ENCODE measurements around the gene ATP6V0E1. TPM values are rescaled to one million over a fixed set of nuclear protein-coding genes. Genes with fewer than 3 reads are reported as not detected.
A peak's percentile ranks its signal among the peaks of the same experiment; 100 is the strongest.
"Not testable (repeated sequence)": the region's sequence is repeated elsewhere in the genome, so short reads cannot be mapped to it uniquely, and the experiment has no call there.

The ATP6V0E1 gene
- total RNA-seq, 1 experiment from 2014 or later = 216 TPM

DNA sequence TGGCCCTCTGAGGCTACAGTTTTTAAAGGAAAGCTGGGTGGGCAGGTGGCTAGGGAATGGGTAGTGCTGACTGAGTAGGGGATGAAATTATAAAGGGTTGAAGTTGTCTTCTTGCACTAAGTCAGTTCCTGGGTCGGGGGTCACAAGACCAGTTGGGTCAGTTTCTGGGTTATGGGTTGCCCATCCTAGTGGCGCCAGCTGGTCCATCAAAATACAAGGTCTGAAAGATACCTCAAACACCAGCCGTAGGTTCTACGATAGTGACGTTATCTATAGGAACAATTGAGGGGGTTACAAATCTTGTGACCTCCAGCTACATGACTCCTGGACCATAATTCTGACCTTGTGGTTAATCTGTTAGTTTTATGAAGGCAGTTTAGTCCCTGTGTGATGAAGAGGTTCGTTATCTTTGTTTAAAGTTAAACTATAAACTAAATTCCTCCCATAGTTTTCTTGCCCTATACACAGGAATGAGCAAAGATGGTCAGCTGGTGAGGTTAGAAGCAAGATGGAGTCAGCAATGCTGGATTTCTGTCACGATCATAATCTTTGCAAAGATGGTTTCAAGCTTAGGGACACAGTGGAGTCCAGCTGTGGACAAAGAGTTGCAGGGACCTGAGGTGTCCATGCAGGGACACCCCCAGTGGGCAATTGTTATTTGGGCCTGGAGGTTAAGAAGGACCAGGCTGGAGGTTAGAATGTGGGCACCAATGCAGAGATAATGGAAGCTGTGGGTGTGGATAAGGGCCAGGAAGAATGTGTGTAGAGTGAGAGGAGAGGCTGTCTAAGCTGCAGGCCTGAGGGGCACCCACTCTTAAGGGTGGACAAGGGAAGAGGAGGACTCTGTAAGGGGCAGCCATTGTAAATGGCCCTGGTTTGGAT, 58.6 kb downstream of the ATP6V0E1 start:
- Histone ChIP-seq H3K4me3 (ENCODE audit: low read depth, low read length) (no peak overlapping the region), H3K9me3 (peaks cover 24% of the 10 kb centered on the region), H3K4me1 (peaks cover 53% of the 10 kb centered on the region), H3K36me3 (ENCODE audit: control insufficient read depth, insufficient read depth, low read length) (no peaks in the 10 kb centered on the region), H3K27me3 (replicated peaks; ENCODE audit: control insufficient read depth, insufficient read depth, low read length) (no peaks in the 10 kb centered on the region)
- Mint-ChIP-seq H3K27ac (ENCODE audit: unreplicated experiment) (peak overlapping the region; percentile 86), H3K4me3 (ENCODE audit: unreplicated experiment) (peak overlapping the region; percentile 18), H3K27me3 (ENCODE audit: insufficient read depth, unreplicated experiment) (no peaks in the 10 kb centered on the region), H3K36me3 (ENCODE audit: insufficient read depth, unreplicated experiment) (peaks cover 43% of the 10 kb centered on the region), H3K9me3 (ENCODE audit: unreplicated experiment) (peaks cover 7% of the 10 kb centered on the region), H3K4me1 (ENCODE audit: low read depth, unreplicated experiment) (peaks cover 11% of the 10 kb centered on the region)
- DNase-seq = peak; percentile 64 to 79
- TSS peak; percentile 21 for BruUV-seq (replicated peaks)
- TF ChIP-seq, protein P1, sequence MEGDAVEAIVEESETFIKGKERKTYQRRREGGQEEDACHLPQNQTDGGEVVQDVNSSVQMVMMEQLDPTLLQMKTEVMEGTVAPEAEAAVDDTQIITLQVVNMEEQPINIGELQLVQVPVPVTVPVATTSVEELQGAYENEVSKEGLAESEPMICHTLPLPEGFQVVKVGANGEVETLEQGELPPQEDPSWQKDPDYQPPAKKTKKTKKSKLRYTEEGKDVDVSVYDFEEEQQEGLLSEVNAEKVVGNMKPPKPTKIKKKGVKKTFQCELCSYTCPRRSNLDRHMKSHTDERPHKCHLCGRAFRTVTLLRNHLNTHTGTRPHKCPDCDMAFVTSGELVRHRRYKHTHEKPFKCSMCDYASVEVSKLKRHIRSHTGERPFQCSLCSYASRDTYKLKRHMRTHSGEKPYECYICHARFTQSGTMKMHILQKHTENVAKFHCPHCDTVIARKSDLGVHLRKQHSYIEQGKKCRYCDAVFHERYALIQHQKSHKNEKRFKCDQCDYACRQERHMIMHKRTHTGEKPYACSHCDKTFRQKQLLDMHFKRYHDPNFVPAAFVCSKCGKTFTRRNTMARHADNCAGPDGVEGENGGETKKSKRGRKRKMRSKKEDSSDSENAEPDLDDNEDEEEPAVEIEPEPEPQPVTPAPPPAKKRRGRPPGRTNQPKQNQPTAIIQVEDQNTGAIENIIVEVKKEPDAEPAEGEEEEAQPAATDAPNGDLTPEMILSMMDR (IDR thresholded peaks at IDR 0.05; ENCODE audit: insufficient read depth in 1 of 2, low read depth in 1 of 2, low read length in 1 of 2, severe bottlenecking in 1 of 2, unreplicated experiment in 1 of 2) = no peak
- CTCF ChIA-PET = interaction anchor here (0.5 to 1.6 kb wide), 4 partner anchors 15 to 839 kb away, joined by 4 to 6 read pairs (median 4); no protein-coding TSS in a partner anchor
- intact Hi-C loops (cut with micrococcal nuclease; ENCODE audit: unreplicated experiment) = no loop called here
- POLR2A ChIA-PET = interaction anchor here (0.6 to 1.3 kb wide), 3 partner anchors 15 to 84 kb away, joined by 3 to 14 read pairs (median 7); no protein-coding TSS in a partner anchor

DNA sequence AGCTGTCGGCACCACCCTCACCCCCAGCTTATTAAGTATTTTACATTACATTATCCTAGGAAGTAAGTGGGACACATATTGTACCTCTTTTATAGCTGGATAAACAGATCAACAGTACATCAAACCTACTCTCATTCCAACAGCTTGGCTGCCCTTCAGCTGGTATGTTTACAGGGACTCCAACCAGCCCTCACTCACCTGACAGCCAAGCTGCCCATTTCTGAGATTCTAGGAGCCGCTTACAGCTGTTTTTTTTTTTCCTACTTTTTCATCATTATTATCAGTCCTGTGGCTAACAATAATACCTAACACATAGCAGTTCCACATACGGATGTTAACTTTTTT, 59.2 kb downstream of the ATP6V0E1 start:
- Histone ChIP-seq H3K9me3 (peaks cover 24% of the 10 kb centered on the region), H3K4me3 (ENCODE audit: low read depth, low read length) (no peak overlapping the region), H3K4me1 (peaks cover 53% of the 10 kb centered on the region), H3K36me3 (ENCODE audit: control insufficient read depth, insufficient read depth, low read length) (no peaks in the 10 kb centered on the region), H3K27me3 (replicated peaks; ENCODE audit: control insufficient read depth, insufficient read depth, low read length) (no peaks in the 10 kb centered on the region)
- Mint-ChIP-seq H3K27ac (ENCODE audit: unreplicated experiment) (peak overlapping the region; percentile 86), H3K4me1 (ENCODE audit: low read depth, unreplicated experiment) (peaks cover 17% of the 10 kb centered on the region), H3K9me3 (ENCODE audit: unreplicated experiment) (peaks cover 7% of the 10 kb centered on the region), H3K4me3 (ENCODE audit: unreplicated experiment) (no peak overlapping the region), H3K36me3 (ENCODE audit: insufficient read depth, unreplicated experiment) (peaks cover 37% of the 10 kb centered on the region), H3K27me3 (ENCODE audit: insufficient read depth, unreplicated experiment) (no peaks in the 10 kb centered on the region)
- intact Hi-C loops (cut with micrococcal nuclease; ENCODE audit: unreplicated experiment) = no loop called here
- DNase-seq = no peak
- no TSS peak for BruUV-seq (replicated peaks)
- CTCF ChIA-PET = interaction anchor here (0.7 to 1.6 kb wide), 3 partner anchors 14 to 102 kb away, joined by 4 to 5 read pairs (median 4); no protein-coding TSS in a partner anchor
- POLR2A ChIA-PET = interaction anchor here (0.6 to 1.3 kb wide), 3 partner anchors 15 to 84 kb away, joined by 3 to 14 read pairs (median 7); no protein-coding TSS in a partner anchor
- TF ChIP-seq, protein P1 (IDR thresholded peaks at IDR 0.05; ENCODE audit: insufficient read depth in 1 of 2, low read depth in 1 of 2, low read length in 1 of 2, severe bottlenecking in 1 of 2, unreplicated experiment in 1 of 2) = no peak

- peaks cover under 1% of the 10 kb centered on the region for H3K9me3 Mint-ChIP-seq (ENCODE audit: unreplicated experiment)
- peak overlapping the region; percentile 45 for H3K4me3 Mint-ChIP-seq (ENCODE audit: unreplicated experiment)
- Histone ChIP-seq H3K4me3 (ENCODE audit: low read depth, low read length) (no peak overlapping the region), H3K36me3 (ENCODE audit: control insufficient read depth, insufficient read depth, low read length) (no peaks in the 10 kb centered on the region), H3K27me3 (replicated peaks; ENCODE audit: control insufficient read depth, insufficient read depth, low read length) (no peaks in the 10 kb centered on the region), H3K9me3 (peaks cover 9% of the 10 kb centered on the region), H3K4me1 (peaks cover 56% of the 10 kb centered on the region)
- intact Hi-C loops (cut with micrococcal nuclease; ENCODE audit: unreplicated experiment) = loop anchor here (1.0 to 2.0 kb wide), 2 partner anchors 12 to 61 kb away; no protein-coding TSS in a partner anchor
- H3K4me1 Mint-ChIP-seq (ENCODE audit: low read depth, unreplicated experiment) = peaks cover 23% of the 10 kb centered on the region
- no peaks in the 10 kb centered on the region for H3K27me3 Mint-ChIP-seq (ENCODE audit: insufficient read depth, unreplicated experiment)
- peak; percentile 86 to 93 for DNase-seq
- H3K36me3 Mint-ChIP-seq (ENCODE audit: insufficient read depth, unreplicated experiment) = peaks cover 22% of the 10 kb centered on the region
- TF ChIP-seq, protein P1 (IDR thresholded peaks at IDR 0.05; ENCODE audit: insufficient read depth in 1 of 2, low read depth in 1 of 2, low read length in 1 of 2, severe bottlenecking in 1 of 2, unreplicated experiment in 1 of 2) = peak in 1 of 2 experiments; percentile 11
- peak overlapping the region; percentile 88 for H3K27ac Mint-ChIP-seq (ENCODE audit: unreplicated experiment)
- POLR2A ChIA-PET = interaction anchor here (0.6 to 1.3 kb wide), 5 partner anchors 10 to 283 kb away, joined by 3 to 8 read pairs (median 3); partner anchors contain the start of genes ATP6V0E1 and STC2
- CTCF ChIA-PET = interaction anchor here (0.6 to 1.2 kb wide), 9 partner anchors 10 to 237 kb away, joined by 3 to 6 read pairs (median 4); no protein-coding TSS in a partner anchor
- BruUV-seq (replicated peaks) = no TSS peak
Observed at GRCh38 chr5:173045474-173045873, 61.9 kb downstream of the ATP6V0E1 start.

DNA sequence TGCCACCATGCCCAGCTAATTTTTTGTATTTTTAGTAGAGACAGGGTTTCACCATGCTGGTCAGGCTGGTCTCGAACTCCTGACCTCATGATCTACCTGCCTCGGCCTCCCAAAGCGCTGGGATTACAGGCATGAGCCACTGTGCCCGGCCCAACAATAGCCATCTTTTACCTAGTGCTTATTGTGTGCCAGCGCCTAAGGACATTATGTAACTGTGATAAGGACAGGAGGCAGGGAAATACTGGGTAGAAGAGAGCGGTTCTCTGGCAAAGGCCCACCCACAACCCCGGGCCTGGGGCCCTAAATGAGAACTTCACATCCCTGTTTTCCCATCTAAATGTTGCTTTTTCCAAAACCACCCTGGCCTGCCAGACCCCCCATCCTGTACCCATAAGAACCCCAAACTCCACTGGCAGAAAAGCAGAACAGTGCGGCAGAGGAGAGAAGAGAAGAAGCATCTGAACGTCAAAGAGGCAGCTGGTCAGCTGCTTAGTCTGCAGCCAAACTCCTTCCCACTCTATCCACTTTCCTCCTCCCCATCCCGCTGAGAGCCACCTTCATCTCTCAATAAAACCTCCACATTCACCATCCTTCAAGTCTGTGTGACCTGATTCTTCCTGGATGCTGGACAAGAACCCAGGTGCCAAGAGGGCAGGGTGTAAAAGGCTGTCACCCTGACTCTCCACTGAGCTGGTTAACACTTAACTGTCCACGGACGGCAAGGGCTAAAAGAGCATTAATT, 63.7 kb downstream of the ATP6V0E1 start:
- H3K9me3 Mint-ChIP-seq (ENCODE audit: unreplicated experiment); H3K36me3 ChIP-seq (ENCODE audit: control insufficient read depth, insufficient read depth, low read length); H3K4me3 Mint-ChIP-seq (ENCODE audit: unreplicated experiment); H3K4me3 ChIP-seq (ENCODE audit: low read depth, low read length); H3K27me3 Mint-ChIP-seq (ENCODE audit: insufficient read depth, unreplicated experiment); H3K9me3 ChIP-seq; intact Hi-C loops (cut with micrococcal nuclease; ENCODE audit: unreplicated experiment); DNase-seq; H3K27me3 ChIP-seq (replicated peaks; ENCODE audit: control insufficient read depth, insufficient read depth, low read length); POLR2A ChIA-PET; CTCF ChIA-PET; BruUV-seq (replicated peaks): not testable (repeated sequence)
- Mint-ChIP-seq H3K36me3 (ENCODE audit: insufficient read depth, unreplicated experiment) (peaks cover 15% of the 10 kb centered on the region), H3K27ac (ENCODE audit: unreplicated experiment) (peak overlapping the region; percentile 48), H3K4me1 (ENCODE audit: low read depth, unreplicated experiment) (peaks cover 33% of the 10 kb centered on the region)
- peaks cover 57% of the 10 kb centered on the region for H3K4me1 ChIP-seq
